Tibial nerve (tissue), 4 donors: Measurements from ENCODE around the gene FEZF2. TPM values are rescaled to one million over a fixed set of nuclear protein-coding genes. Genes with fewer than 3 reads are reported as not detected.

Experiments used
- DNase-seq, 2 donors: peaks; one replicate each; pipeline ENCODE4 v3.0.0-alpha.2; 2019; ENCODE audit warnings: low spot score in 2 of 2
- H3K27ac ChIP-seq, 4 donors: fragments of 200-600 bp; sonication (generic) in 3 of 4; one replicate each; pipeline ENCODE4 v1.5.1; 2017 to 2019; ENCODE audit warnings: mild to moderate bottlenecking in 1 of 4
- H3K27me3 ChIP-seq, 2 donors: fragments of 200-600 bp; sonication (generic) in 1 of 2; one replicate each; pipeline versions ENCODE4 v1.5.1 to v1.6.0; 2017 to 2019
- H3K36me3 ChIP-seq, 3 donors: fragments of 200-600 bp; sonication (generic); one replicate each; pipeline ENCODE4 v1.5.1; 2018 to 2019
- H3K4me1 ChIP-seq, 4 donors: fragments of 200-600 bp; sonication (generic) in 3 of 4; one replicate each; pipeline ENCODE4 v1.5.1; 2017 to 2019
- H3K4me3 ChIP-seq, 4 donors: fragments of 200-600 bp; sonication (generic) in 3 of 4; one replicate each; pipeline ENCODE4 v1.5.1; 2017 to 2019; ENCODE audit warnings: mild to moderate bottlenecking in 1 of 4, moderate library complexity in 1 of 4
- H3K9me3 ChIP-seq, 4 donors: fragments of 200-600 bp; sonication (generic) in 3 of 4; one replicate each; pipeline ENCODE4 v1.5.1; 2017 to 2019
- CTCF ChIP-seq, 5 experiments: fragments of 200-600 bp in 3 of 5; fragments of 450-650 bp in 2 of 5; sonication (generic) in 3 of 5; IDR thresholded peaks; one replicate each; pipeline ENCODE4 v1.5.1; 2016 to 2019; ENCODE audit warnings: antibody characterized with exemption in 5 of 5, mild to moderate bottlenecking in 3 of 5, moderate library complexity in 2 of 5
- EP300 ChIP-seq, 2 donors: sonication (generic); formaldehyde crosslinking; IDR thresholded peaks; one replicate each; pipeline ENCODE4 v1.6.1; 2017; ENCODE audit warnings: antibody characterized with exemption in 2 of 2, mild to moderate bottlenecking in 1 of 2
- POLR2A ChIP-seq, 2 donors: fragments of 450-650 bp; IDR thresholded peaks; one replicate each; pipeline ENCODE4 v1.6.1; 2017; ENCODE audit warnings: antibody characterized with exemption in 2 of 2, mild to moderate bottlenecking in 2 of 2, moderate library complexity in 2 of 2
- WGBS, 2 donors: methylation state at CpG; one replicate each; pipeline ENCODE4 v1.1.5; 2018; 5-methylcytosine and 5-hydroxymethylcytosine counted together
- total RNA-seq, 4 donors: library from RNA; depleted of rRNA; stranded (reverse); fragments of >200 nt; gene quantifications; one replicate each; pipeline ENCODE4 v1.1.0, GENCODE V29; 2016

FEZF2 gene
- total RNA-seq, 4 donors from 2014 or later: not detected

- Histone ChIP-seq H3K9me3 (no peaks in the 10 kb centered on the region), H3K36me3 (no peaks in the 10 kb centered on the region), H3K27me3 (no peaks in the 10 kb centered on the region), H3K27ac (no peak overlapping the region), H3K4me1 (no peaks in the 10 kb centered on the region), H3K4me3 (no peak overlapping the region)
- no peak for DNase-seq
- 94% methylated on average over 3 of the region's 3 CpGs for WGBS, 2 donors
- TF ChIP-seq POLR2A (IDR thresholded peaks at IDR 0.05) (no peak), EP300 (IDR thresholded peaks at IDR 0.05) (no peak), CTCF (IDR thresholded peaks at IDR 0.05) (no peak)
Measured at GRCh38 chr3:62335196-62335595, 38.2 kb downstream of the FEZF2 start.

GRCh38 chr3:62332835-62333244 is 40.5 kb downstream of the FEZF2 start:
- Histone ChIP-seq H3K4me1 (no peaks in the 10 kb centered on the region), H3K27ac (no peak overlapping the region), H3K9me3 (no peaks in the 10 kb centered on the region), H3K27me3 (no peaks in the 10 kb centered on the region), H3K4me3 (no peak overlapping the region), H3K36me3 (peaks cover 0 to 4% (median 0%) of the 10 kb centered on the region in 3 donors)
- TF ChIP-seq EP300 (IDR thresholded peaks at IDR 0.05): no peak
- TF ChIP-seq POLR2A (IDR thresholded peaks at IDR 0.05): no peak
- peak in 4 of 5 experiments; percentile 35 to 54 (median 44) for TF ChIP-seq CTCF (IDR thresholded peaks at IDR 0.05)
- peak in 1 of 2 donors; percentile 57 for DNase-seq
- 49 to 54% methylated on average over 2 of the region's 2 CpGs for WGBS, 2 donors

- TF ChIP-seq POLR2A (IDR thresholded peaks at IDR 0.05) (no peak), CTCF (IDR thresholded peaks at IDR 0.05) (no peak), EP300 (IDR thresholded peaks at IDR 0.05) (no peak)
- H3K27me3 ChIP-seq: no peaks in the 10 kb centered on the region
- no peak overlapping the region for H3K4me3 ChIP-seq
- no peaks in the 10 kb centered on the region for H3K9me3 ChIP-seq
- H3K36me3 ChIP-seq: peaks cover 0 to 4% (median 0%) of the 10 kb centered on the region in 3 donors
- no peak for DNase-seq
- H3K4me1 ChIP-seq: no peaks in the 10 kb centered on the region
- H3K27ac ChIP-seq: no peak overlapping the region
- WGBS, 2 donors: 57 to 58% methylated on average over 1 of the region's 1 CpG
Measured at GRCh38 chr3:62332017-62332416, 41.3 kb downstream of the FEZF2 start.

- WGBS, 2 donors: 88 to 90% methylated on average over 5 of the region's 5 CpGs
- TF ChIP-seq POLR2A (IDR thresholded peaks at IDR 0.05) (no peak), CTCF (IDR thresholded peaks at IDR 0.05) (no peak), EP300 (IDR thresholded peaks at IDR 0.05) (no peak)
- DNase-seq: no peak
Measured at GRCh38 chr3:62329971-62330370, 43.4 kb downstream of the FEZF2 start.

GRCh38 chr3:62325896-62326295 is 47.5 kb downstream of the FEZF2 start:
- Histone ChIP-seq H3K4me1 (no peaks in the 10 kb centered on the region), H3K27ac (no peak overlapping the region), H3K9me3 (no peaks in the 10 kb centered on the region), H3K27me3 (no peaks in the 10 kb centered on the region), H3K4me3 (no peak overlapping the region), H3K36me3 (peaks cover 0 to 41% (median 0%) of the 10 kb centered on the region in 3 donors)
- no peak for DNase-seq
- no peak for TF ChIP-seq POLR2A (IDR thresholded peaks at IDR 0.05)
- TF ChIP-seq CTCF (IDR thresholded peaks at IDR 0.05): no peak
- no peak for TF ChIP-seq EP300 (IDR thresholded peaks at IDR 0.05)
- 94 to 95% methylated on average over 8 of the region's 8 CpGs for WGBS, 2 donors

More at GRCh38 chr3:62329971-62330370, 43.4 kb downstream of the FEZF2 start:
- Histone ChIP-seq H3K4me3 (no peak overlapping the region), H3K27ac (no peak overlapping the region), H3K4me1 (no peaks in the 10 kb centered on the region), H3K36me3 (peaks cover 0 to 12% (median 0%) of the 10 kb centered on the region in 3 donors), H3K9me3 (no peaks in the 10 kb centered on the region), H3K27me3 (no peaks in the 10 kb centered on the region)
